BJ (cell line): ENCODE results near the gene CRYGB. TPM values are rescaled to one million over a fixed set of nuclear protein-coding genes. Genes with fewer than 3 reads are reported as not detected.

Experiments
- CTCF ChIA-PET: fragments of 350-600 bp; formaldehyde crosslinking; extraction: SDS; loops from one replicate; lab custom pipeline; 2021; ENCODE audit warnings: antibody characterized with exemption, inconsistent platforms; lab: Yijun Ruan, JAX
- POLR2A ChIA-PET: fragments of 300-600 bp; sonication (Branson Sonifier 250); formaldehyde crosslinking; extraction: SDS; loops from one replicate; lab custom pipeline; 2021; ENCODE audit warnings: antibody characterized with exemption; lab: Charles Lee
- DNase-seq: peaks from one replicate; pipeline ENCODE4 v3.0.0-alpha.2; 2011; ENCODE audit warnings: low read depth
- H3K27me3 ChIP-seq: 2 replicates; pipeline ENCODE4 v1.6.0; 2011; ENCODE audit warnings: low read length; ENCODE audit not compliant: control insufficient read depth, insufficient read depth
- H3K36me3 ChIP-seq: 2 replicates; pipeline ENCODE4 v1.5.1; 2011; ENCODE audit warnings: low read length; ENCODE audit not compliant: control insufficient read depth, insufficient read depth
- H3K4me3 ChIP-seq: 2 replicates; pipeline ENCODE4 v1.5.1; 2011; ENCODE audit warnings: low read depth, mild to moderate bottlenecking, control low read depth, low read length
- CTCF ChIP-seq: IDR thresholded peaks from 2 replicates; pipeline ENCODE4 v1.5.1; 2011; ENCODE audit warnings: low read depth, mild to moderate bottlenecking, control low read depth, inconsistent platforms, low read length, moderate library complexity; ENCODE audit not compliant: insufficient read depth
- polyA plus RNA-seq: library from polyadenylated mRNA; depleted of rRNA; stranded (reverse); fragments of >200 nt; gene quantifications from 2 replicates; pipeline ENCODE4 v1.2.3, GENCODE V29; 2011; rRNA removed

CRYGB gene
- polyA plus RNA-seq, 1 experiment = not detected

GRCh38 chr2:208098267-208098666 is 47.7 kb downstream of the CRYGB start:
- H3K36me3 ChIP-seq = no peaks in the 10 kb centered on the region
- no peaks in the 10 kb centered on the region for H3K27me3 ChIP-seq
- no peak for TF ChIP-seq CTCF
- ChIA-PET POLR2A (no interaction called here), CTCF (no interaction called here)
- no peak for DNase-seq
- H3K4me3 ChIP-seq = no peak overlapping the region

- ChIA-PET CTCF (no interaction called here), POLR2A (no interaction called here)
- no peak for TF ChIP-seq CTCF
- H3K27me3 ChIP-seq = no peaks in the 10 kb centered on the region
- no peaks in the 10 kb centered on the region for H3K36me3 ChIP-seq
- no peak for DNase-seq
- H3K4me3 ChIP-seq = no peak overlapping the region
These were observed 48.2 kb downstream of the CRYGB start for GRCh38 chr2:208097801-208098200.

- H3K27me3 ChIP-seq = no peaks in the 10 kb centered on the region
- no peak overlapping the region for H3K4me3 ChIP-seq
- ChIA-PET POLR2A (no interaction called here), CTCF (no interaction called here)
- no peak for DNase-seq
- H3K36me3 ChIP-seq = no peaks in the 10 kb centered on the region
- TF ChIP-seq CTCF = no peak
These were observed 48.6 kb downstream of the CRYGB start for GRCh38 chr2:208097313-208097712.

GRCh38 chr2:208096080-208096479 is 49.9 kb downstream of the CRYGB start:
- ChIA-PET CTCF (no interaction called here), POLR2A (no interaction called here)
- Histone ChIP-seq H3K36me3 (no peaks in the 10 kb centered on the region), H3K27me3 (no peaks in the 10 kb centered on the region), H3K4me3 (no peak overlapping the region)
- DNase-seq = no peak
- TF ChIP-seq CTCF = no peak

- Histone ChIP-seq H3K4me3 (no peak overlapping the region), H3K36me3 (no peaks in the 10 kb centered on the region), H3K27me3 (no peaks in the 10 kb centered on the region)
- POLR2A ChIA-PET = no interaction called here
- no peak for TF ChIP-seq CTCF
- DNase-seq = no peak
- CTCF ChIA-PET = no interaction called here
These were observed 52.8 kb downstream of the CRYGB start for GRCh38 chr2:208093128-208093527.

Other genes with a start within 250 kb of the CRYGB start
- gene PLEKHM3, start 120.6 kb downstream of the CRYGB start, polyA plus RNA-seq = 5.0 and 5.8 TPM in 2 replicates
- not detected in 2 replicates for gene CRYGD, start 21.6 kb downstream of the CRYGB start, polyA plus RNA-seq
- gene CRYGC, start 16.3 kb downstream of the CRYGB start, polyA plus RNA-seq = not detected in 2 replicates
- not detected in 2 replicates for gene CRYGA, start 17.4 kb upstream of the CRYGB start, polyA plus RNA-seq
- gene C2orf80, start 43.9 kb upstream of the CRYGB start, polyA plus RNA-seq = not detected in 2 replicates
- gene IDH1, start 108.9 kb upstream of the CRYGB start, polyA plus RNA-seq = 41.9 and 63.2 TPM in 2 replicates
- gene PIKFYVE, start 120.1 kb upstream of the CRYGB start, polyA plus RNA-seq = 11.5 and 17.6 TPM in 2 replicates